Testis (tissue), 2 donors: ENCODE results near the gene ARMCX5.

ENCODE experiments used
- POLR2A ChIP-seq: fragments of 450-650 bp; IDR thresholded peaks from one replicate; pipeline ENCODE4 v1.6.1; 2017; ENCODE audit warnings: antibody characterized with exemption, mild to moderate bottlenecking, moderate library complexity
- TF ChIP-seq, protein P1 (sequence below), 3 experiments: fragments of 450-650 bp in 2 of 3; fragments of 200-600 bp in 1 of 3; sonication (generic) in 1 of 3; IDR thresholded peaks; one replicate each; pipeline ENCODE4 v1.5.1; 2016 to 2019; ENCODE audit warnings: antibody characterized with exemption in 3 of 3, mild to moderate bottlenecking in 2 of 3, moderate library complexity in 1 of 3

- TF ChIP-seq, protein P1, sequence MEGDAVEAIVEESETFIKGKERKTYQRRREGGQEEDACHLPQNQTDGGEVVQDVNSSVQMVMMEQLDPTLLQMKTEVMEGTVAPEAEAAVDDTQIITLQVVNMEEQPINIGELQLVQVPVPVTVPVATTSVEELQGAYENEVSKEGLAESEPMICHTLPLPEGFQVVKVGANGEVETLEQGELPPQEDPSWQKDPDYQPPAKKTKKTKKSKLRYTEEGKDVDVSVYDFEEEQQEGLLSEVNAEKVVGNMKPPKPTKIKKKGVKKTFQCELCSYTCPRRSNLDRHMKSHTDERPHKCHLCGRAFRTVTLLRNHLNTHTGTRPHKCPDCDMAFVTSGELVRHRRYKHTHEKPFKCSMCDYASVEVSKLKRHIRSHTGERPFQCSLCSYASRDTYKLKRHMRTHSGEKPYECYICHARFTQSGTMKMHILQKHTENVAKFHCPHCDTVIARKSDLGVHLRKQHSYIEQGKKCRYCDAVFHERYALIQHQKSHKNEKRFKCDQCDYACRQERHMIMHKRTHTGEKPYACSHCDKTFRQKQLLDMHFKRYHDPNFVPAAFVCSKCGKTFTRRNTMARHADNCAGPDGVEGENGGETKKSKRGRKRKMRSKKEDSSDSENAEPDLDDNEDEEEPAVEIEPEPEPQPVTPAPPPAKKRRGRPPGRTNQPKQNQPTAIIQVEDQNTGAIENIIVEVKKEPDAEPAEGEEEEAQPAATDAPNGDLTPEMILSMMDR (IDR thresholded peaks at IDR 0.05): no peak
- no peak for TF ChIP-seq POLR2A
Observed at GRCh38 chrX:102627640-102628039, 28.3 kb downstream of the ARMCX5 start.
